Right forelimb (tissue), 1 donor: Measurements from ENCODE around the gene TP53I13.

Experiments
- DNase-seq: peaks from one replicate; pipeline ENCODE4 v3.0.0-alpha.2; 2018

TP53I13 gene

DNA sequence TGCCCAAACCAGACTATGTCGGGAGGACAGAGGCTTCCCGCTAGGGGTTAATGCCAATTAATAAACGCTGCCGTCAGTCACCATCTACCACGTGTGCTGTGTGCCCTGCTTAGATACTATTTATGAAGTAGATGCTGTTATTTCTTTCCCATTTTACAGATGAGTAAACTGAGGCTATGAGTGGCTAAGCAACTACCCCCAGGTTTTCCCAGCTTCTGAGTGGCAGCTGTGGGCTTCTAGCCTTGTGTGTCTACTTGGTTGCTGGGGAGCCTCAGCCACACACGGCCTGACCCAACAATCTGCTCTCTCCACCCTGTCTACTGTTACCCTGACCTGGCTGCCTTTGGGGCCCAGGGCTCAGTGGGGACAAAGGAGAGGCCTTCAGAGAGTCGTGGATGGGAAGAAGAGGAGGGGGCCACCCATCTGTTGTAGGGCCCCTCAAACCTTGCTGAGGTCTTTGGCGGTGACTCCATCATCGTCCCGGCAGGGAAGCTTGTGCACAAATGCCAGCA is 13.8 kb downstream of the TP53I13 start:
- DNase-seq = no peak

DNA sequence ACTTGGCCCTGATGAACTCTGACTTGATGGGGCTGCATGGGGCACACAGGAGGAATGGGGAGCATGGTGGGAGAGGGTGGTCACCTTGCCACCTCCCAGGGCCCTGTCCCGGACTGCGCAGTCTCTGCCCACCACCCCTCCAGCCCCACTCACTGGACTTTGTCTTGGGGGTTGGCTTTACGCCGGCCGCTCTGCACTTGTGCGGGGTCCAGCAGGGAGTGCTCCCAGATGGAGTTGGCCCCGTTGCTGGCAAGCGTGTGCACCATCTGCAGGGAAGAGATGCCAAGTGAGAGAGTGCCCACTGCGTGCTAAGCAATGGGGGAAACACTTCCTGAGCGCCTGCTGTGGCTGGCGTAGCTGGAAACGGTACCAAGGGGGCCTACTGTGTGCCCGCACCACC is 14.3 kb downstream of the TP53I13 start:
- DNase-seq = no peak

DNA sequence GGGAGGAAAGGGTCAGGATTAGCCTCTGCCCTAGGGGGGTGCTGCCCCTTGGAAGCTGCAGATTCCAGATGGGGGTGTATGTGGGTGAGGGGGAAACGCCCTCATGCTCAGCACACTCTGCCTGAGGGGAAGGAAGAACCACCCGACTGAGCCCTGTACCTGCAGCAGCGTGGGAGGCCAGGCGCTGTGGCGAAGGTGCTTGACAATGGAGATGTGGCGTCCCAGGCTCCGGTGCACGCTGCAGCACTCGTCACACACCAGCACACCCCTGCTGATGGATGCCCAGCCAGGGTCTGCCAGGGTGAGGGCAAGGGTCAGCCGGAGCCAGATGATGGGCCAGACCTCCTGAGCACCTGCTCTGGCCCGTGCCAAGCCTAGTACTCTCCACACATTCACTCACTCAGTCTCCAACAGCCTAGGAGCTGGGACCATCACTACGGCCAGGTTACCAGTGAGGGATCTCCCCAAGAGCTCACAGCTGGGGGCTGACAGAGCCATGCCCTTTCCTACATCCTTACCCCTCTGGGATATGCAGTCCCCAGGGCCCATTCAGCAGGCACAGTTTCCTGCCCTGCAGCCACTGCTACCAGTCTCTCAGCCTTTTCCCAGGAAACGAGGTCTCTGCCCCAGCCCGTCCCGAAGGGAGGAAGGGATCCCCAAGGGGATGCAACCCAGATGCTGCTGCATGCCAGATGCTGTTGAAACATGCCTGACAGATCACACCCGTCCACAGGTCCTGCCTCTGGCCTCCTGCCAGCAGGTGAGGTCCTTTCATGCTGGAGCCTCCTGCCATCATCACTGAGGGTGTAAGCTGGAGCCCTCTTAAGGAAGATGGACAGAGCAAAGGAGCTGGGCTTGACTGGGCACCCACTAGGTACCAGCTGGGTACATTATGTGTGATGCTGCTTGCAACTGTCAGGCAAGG is 15.1 kb downstream of the TP53I13 start:
- no peak for DNase-seq

DNA sequence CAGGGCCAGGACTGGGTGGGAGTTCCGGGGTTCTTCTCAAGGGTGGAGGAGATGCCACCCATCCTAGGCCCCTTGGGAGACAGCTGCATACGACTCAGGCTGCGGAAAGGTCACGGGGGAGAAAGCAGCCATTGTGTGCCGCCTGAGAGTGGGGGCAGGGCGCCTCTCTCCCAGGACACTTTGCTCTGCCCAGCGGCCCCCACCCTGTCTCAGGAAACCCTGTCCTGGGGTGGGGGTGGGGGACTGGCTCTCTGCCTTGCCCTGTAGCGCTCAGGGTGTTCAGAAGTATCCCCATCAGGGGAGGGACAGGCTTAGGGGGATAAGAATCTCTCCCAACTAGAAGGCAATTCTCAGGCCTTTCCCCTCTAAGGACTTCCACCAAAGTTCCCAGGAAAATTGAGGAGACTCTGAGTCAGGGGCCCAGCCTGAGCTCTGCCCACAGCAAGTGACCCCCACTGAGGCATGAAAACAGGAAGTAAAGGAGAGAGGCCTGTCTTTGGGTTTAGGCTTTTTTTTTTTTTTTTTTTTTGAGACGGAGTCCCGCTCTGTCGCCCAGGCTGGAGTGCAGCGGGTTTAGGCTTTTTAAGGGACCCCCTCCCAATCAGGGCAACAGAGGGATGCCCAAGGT is 16.1 kb downstream of the TP53I13 start:
- no peak for DNase-seq

DNA sequence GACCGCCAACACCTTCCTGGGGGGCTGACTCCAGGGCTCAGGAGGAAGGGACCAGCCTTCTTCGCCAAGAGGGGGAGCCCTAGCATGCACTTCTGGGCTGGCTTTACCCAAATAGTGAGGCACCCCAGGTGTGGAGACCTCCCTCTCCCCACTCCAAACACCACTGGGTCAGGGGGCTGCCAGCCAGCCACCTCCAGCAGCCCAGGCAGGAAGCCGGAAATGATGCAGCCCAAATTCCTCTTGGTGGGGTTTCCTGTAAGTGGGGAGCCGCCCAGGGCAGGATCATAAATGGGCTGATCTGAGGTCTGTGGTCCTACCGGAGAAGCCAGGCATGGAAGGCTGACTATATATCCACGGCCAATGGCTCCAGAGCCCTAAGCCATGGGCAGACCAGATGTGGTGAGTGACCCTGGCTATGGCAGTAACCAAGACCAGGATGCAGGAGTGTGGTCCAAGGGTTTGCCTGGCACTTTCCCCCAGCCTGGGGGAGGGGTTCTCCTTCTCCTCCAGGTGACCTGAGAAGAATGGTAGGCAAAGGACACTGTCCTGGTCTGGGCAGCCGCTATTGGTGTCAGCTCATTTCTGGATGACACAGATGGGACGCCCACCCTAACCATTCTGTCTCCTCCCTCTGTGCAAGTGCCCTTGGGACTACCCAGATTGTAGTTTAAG is 16.7 kb downstream of the TP53I13 start:
- no peak for DNase-seq

DNA sequence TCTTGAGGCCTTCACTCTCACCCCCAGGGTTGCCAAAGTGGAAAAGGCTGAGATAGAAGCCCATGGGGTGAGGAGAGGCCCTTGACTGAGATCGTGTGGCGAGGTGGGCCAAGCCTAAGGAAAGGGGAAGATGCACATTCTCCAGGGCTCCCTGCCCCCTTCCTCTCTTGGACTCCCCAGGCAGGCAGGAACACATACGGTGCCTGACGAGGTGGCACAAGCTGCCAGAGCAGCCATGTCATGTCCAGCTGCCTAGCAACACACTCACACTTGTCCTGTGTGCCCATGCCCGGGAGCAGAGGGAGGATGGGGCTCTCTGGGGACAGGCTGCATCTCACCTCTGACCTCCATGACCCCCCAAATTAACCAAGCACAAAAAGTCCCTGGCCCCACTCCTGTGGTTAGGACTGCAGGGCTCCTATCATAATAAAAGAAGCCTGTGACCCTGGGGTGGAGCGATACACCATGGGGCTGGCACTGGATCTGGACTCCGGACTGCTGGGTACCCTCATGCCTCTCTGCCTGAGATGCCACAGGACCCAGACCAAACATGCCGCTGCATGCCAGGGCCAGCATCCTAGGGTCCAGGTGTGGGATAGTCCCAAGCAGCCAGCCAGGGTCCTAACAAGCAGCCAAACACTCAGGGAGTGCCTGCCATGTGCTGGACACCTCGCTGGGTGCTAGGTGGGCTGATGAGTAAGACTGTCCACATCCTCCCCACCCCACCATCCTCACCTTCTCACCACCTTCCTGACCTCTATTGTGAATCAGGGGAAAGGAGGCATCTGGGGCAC is 18.4 kb downstream of the TP53I13 start:
- no peak for DNase-seq

DNA sequence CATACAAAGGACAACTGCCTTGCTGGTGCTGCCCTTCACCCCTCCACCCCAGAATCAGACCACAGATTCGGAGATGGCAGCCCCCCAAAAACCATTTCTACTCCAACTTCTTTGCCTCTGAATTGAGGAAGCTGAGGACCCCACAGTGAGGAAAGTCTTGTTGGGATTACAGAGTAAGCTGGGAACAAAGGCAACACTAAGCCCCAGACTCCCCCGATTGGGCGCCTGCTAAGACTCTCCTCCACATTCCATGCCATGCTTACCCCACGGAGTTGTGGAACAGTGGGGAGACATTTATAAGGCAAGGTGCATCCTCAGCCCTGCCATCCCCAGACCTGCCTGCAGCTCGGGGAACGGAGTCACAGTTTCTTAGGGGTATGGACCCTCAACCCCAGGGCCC is 19.1 kb downstream of the TP53I13 start:
- no peak for DNase-seq

DNA sequence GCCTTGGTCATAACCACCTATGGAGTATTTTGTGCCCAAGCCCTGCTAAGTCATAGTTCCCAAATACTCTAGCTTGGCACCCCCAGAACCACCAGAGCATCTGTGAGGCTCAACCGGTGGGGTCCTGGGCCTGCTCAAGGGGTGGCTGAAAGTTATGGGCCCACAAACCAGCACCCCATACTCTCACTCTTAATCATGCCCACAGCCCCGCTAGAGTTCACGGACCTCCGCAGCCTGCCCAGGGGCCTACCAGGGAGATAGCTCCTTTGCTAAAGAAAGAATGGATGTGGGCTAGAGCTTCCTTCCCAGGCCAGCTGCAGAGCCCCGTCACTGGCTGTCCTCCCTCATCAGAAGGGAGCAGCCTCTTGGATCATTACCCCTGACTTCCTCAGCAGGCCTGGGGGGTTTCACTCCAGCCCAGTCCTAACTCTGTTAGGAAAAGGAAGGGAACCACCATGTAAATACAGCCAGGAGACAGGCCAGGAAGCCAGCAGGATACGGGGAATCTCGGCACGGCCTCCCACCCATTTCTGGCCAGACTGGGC is 19.6 kb downstream of the TP53I13 start:
- no peak for DNase-seq

DNA sequence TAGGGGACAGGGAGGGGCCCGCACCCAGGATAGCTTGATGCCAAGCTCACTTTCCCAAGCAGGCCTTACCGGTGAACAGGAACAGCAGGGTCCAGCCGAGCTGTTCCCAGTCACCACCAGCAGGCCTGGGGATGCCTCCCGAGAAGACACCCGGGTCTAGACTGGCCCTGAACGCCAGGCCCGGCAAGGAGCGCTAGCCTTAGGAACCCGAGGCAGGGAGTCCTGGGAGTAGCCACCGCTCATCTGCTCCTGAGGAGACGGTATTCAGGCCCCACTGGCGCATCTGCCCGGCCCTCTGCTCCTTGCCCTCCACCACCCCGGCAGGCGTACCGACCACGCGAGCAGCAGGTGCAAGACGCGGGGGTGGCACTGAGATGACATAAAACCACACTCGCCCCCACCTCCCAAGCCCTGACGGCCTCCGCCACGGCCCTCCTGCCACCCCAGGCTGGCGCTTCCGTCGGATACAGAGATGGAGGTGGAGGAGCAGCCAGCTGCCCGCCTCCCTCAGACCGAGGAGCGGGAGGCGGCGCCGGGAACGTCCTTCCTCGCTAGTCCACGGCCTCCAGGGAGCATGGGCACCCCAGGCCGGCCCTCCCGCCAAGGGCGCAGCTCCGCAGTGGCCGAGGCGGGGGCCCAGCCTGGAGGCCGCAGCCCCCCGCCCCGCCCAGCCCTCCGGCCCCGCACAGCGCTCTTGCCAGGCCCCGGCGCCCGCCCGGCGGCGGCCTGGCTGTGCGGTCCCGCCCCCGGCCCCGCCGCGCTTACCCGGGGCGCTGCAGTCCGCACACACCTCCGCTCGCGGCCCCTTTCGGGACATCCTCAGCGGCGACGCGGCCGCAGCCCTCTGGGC is 20.3 kb downstream of the TP53I13 start:
- peak; percentile 48 for DNase-seq

DNA sequence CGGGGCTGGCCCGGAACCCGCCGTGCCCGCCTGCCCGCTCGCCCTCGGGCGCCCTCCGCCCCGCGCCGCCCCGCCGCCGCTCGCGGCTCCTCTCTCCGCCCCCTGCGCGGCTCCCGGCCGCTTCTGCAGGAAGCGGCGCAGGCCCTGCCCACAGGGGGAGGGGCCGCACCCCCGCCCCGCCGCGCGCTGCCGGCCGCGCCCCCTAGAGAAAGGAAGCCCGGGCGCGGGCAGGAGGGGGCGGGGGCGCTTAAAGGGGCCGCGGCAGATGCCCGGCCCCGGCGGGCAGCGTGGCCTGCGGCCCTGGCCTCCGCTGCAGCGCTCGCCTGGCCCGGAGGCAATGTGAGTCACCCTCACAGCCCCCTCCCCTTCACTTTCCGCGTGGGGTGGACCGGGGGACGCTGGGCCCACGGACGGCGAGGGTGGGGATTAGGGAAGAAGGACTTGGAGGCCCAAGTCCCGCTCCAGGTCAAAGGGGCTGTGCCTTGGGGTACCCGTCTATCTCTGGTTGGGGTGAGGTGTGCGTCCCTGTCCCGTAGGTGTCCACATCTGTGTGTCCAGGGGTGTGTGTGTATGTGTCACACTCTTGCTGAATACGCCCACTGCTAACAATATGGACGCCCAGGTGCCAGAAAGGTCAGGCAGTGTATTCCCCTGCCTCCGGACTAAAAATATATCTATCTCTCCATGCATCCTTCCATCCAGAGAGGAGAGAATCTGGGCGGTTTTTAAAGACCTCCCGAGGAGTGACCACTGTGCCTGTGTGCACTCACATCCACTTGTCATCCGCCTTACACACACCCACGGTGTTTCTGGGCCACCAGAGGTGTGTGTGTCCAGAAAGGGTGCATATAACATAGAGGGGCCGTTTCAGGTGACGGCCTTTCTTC is 21.3 kb downstream of the TP53I13 start, which contains the start of gene GIT1:
Gene GIT1, minus strand, starts transcription at position 125 of the 887 bp plus-strand sequence. CDS start 270 bp downstream, outside the sequence.
- DNase-seq = peak; percentile 87

DNA sequence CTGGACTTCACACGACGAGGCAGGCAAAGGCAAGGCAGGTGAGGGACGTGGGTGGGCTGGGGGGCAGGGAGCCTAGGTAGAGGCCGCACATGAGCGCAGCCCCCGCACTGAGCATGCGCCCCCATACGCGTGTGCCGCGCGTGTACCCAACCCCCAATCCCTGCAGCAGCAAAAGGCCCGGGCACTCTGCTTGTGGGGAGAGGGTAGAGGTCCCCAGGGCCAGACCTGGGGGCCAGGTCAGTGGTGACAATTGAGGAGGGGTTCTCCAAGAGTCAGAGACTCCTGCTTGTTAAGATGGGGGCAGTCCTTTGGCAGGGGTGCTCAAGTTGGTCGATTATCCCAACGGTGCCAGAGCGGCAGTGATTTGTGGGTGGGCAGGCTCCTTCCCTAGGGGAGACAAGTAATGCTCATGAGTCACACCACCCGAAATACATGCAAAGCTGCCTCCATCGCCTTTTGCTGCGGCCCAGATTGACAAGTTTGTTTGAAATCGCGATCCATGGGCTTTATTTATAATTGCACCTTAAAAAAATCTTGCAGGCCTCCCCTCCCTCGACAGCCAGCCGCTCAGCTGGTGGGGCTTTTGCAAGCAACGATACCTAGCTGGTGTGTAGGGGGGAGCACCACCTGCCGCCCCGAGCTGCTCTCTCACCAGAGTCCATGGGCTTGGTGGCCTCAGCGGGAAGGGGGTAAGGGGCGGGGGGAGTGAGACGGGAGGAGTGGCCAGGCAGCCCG is 22.1 kb downstream of the TP53I13 start:
- no peak for DNase-seq

DNA sequence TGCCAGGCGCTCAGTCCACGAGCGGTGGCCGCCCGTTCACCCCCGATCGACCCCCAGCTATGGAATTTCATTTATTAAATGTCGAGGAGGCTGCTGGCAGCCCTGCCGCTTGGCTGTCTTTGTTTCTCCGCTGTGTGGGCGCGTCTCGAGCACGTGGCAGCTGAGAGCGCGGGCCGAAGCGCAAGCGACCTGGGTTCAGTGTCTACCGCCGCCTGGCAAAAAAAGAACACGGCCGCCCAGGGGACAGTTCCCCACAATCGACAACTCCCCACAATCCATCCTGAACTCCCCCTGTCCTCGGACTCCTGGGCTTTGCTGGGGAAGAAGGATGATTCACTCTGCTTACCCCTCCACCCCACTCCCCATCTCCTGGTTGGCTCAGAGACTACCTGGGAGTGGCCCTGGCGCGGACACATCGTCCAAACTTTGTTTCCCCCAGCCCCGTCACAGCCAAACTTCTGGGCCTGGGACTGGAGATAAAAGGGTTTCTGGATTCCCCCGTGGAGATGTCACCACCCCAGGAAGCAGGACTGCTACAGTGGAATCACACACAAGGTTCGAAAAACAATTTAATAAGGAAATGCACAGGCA is 22.7 kb downstream of the TP53I13 start:
- peak; percentile 81 for DNase-seq

DNA sequence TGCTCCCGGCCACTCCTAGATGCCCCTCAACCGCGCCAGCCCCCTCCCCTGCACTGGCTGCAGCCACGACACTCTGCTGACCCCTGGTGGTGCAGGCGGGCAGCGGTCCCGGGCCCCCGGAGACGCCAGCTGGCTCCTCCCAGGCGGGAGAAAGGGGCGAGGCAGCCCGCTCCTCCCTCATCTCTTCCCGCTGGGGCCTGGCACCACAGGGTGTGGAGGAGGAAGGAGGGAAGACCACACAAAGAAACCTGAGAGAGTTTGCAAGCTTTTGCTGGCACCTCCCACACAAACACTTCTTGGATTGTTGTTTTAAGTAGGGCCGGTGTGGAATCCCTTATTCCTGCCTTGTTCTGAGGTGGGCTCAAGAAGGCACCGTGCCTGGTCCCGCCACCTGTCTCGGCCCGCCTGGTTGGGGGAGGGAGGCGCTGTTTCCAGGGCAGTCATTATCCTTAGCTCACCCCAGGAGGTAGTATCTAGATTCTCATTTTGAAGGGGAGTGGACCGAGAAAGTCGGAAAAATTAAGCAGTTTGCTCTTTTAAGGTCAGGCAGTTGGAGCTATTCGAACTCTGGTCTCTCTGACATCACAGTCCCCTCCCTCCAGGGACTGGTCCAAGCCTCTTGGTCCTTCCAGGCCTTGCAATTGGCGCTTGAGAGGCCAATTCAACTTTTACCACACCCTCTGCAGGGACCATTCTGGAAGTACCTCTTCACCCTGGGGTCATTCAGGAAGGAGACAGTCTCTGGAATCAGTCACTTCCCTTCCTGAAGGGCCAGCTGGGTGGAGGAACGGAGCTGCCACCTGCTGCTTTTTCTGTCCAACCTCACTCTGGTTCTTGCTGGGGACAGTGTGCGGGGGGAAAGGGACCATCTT is 23.5 kb downstream of the TP53I13 start:
- DNase-seq = peak; percentile 96

DNA sequence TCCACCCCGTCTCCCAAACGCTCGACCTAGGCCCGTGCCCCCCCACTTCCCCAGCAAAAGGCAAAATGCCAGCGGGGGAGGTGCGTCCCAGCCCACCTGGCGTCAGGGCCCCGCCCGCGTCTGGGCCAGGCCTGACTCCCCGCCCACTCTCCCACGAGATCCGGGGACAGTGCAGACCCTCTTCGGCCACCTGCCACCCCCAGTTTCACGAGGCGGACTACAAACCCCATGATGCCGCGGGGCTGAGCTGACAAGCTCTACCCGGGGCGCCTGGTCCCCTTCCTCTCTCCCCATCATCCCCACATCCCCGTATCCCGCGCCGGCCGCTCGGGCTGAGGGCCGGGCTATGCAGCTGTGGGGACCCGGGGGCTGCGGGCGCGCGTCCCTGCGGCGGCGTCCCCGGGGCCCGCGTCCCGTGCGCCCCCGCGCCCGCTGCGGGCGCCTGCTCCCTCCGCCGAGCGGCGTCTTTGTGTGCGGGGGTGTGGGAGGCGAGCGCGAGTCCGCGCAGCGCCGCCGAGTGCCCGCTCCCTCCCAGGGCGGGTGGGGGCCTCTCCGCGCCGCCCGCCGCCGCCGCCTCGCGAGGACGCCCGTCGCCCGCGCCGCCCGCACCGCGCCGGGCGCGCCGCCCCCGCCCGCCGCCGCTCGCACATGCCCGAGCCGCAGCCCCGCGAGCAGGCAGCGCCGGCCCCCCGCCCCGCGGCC is 24.5 kb downstream of the TP53I13 start, which contains the start of gene ANKRD13B:
Gene ANKRD13B, plus strand, starts transcription at position 283 of the 702 bp plus-strand sequence. CDS start 490 bp downstream, outside the sequence.
- DNase-seq = no peak

DNA sequence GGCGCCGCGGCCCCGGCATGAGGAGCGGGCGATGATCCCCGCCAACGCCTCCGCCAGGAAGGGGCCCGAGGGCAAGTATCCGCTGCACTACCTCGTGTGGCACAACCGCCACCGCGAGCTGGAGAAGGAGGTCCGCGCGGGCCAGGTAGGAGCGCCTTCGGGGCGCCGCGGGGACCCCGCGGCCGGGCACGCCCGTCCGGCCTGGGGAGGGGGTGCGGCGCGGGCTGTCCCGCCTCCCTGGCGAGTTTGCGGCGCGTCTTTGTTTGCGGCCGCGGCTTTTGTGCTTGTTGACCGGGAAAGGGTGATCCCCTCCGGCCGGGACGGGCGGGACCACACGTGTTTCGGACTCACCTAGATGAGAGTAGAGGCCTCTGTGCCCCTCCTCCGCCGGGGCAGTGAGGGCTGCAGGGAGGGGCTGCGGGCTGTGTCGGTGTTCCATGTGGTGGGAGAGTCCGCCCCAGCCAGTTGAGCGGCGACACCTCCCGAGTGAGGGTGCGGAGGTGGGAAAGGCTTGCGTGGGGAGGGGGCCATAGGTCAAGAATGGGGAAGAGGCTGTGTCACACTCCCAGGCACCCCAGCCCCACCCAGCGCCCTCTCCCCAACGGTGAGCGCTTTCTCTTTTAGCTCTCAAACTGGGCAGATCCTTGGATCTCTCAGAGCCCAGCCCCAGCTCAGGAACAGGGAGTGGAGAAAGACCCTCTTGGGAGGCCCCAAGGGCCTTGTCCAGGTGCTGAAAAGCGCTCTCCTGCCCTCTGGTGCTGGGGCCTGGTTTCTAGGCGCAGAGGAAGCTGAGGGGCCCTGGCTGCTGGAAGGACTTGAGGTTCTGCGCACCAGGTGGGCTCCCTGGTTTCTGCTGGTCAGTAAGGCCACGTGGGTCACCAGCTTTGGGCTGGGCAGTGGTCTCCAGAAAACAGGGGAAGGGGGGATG is 25.4 kb downstream of the TP53I13 start:
- no peak for DNase-seq

DNA sequence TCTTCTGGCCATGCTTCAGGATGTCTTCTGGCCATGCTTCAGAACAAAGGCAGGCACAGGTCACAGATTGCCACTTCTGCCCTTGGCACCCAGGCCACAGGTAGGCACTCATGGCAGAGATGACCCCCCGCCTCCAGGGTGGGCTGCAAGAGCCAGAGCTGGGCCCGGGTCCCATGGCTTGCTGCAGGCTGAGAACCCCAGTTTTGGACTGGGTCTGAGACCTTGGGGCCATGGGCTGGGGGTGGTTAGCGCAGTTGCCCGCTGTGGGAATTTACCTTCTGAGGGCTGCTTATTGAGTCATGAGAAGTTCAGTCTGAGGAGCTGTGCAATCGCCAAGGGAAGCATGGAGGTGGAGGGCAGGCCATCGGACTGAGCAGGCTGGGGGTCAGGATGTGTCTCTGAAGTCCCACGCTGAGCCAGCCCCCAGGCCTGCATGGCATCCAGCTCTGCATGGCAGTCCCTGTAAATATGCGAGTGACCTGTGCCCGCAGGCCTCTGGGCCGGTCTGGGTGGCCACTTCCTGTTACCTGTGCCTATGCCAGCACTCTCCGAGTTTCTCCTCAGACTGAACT is 26.1 kb downstream of the TP53I13 start:
- no peak for DNase-seq
